ENCODE data around the gene VSNL1.
"Not testable (repeated sequence)": the region's sequence is repeated elsewhere in the genome, so short reads cannot be mapped to it uniquely, and the experiment has no call there.

VSNL1 gene

GRCh38 chr2:17542471-17542870 lies 2.0 kb downstream of the VSNL1 start:
- DNase-seq (ENCODE audit: low read depth), result no peak

GRCh38 chr2:17543131-17543660 lies 2.7 kb downstream of the VSNL1 start:
- no peak for DNase-seq (ENCODE audit: low read depth)

GRCh38 chr2:17543848-17544247 lies 3.4 kb downstream of the VSNL1 start:
- DNase-seq (ENCODE audit: low read depth), result peak; percentile 9

GRCh38 chr2:17544256-17544655 lies 3.8 kb downstream of the VSNL1 start:
- DNase-seq (ENCODE audit: low read depth), result no peak

GRCh38 chr2:17545680-17546613 lies 5.5 kb downstream of the VSNL1 start:
- DNase-seq (ENCODE audit: low read depth), result no peak

GRCh38 chr2:17547237-17547636 lies 6.7 kb downstream of the VSNL1 start:
- DNase-seq (ENCODE audit: low read depth), result no peak

GRCh38 chr2:17547737-17548136 lies 7.2 kb downstream of the VSNL1 start:
- no peak for DNase-seq (ENCODE audit: low read depth)

- DNase-seq (ENCODE audit: low read depth), result no peak
These were observed 10.4 kb downstream of the VSNL1 start for GRCh38 chr2:17550907-17551306.

- DNase-seq (ENCODE audit: low read depth), result no peak
These were observed 14.7 kb downstream of the VSNL1 start for GRCh38 chr2:17555150-17555549.

GRCh38 chr2:17557596-17557995 lies 17.1 kb downstream of the VSNL1 start:
- DNase-seq (ENCODE audit: low read depth), result no peak

- no peak for DNase-seq (ENCODE audit: low read depth)
These were observed 17.6 kb downstream of the VSNL1 start for GRCh38 chr2:17558053-17558452.

GRCh38 chr2:17558878-17559277 lies 18.4 kb downstream of the VSNL1 start:
- no peak for DNase-seq (ENCODE audit: low read depth)

GRCh38 chr2:17565726-17566125 lies 25.2 kb downstream of the VSNL1 start:
- not testable (repeated sequence) for DNase-seq (ENCODE audit: low read depth)

- DNase-seq (ENCODE audit: low read depth), result no peak
These were observed 31.2 kb downstream of the VSNL1 start for GRCh38 chr2:17571681-17572080.

GRCh38 chr2:17573085-17573803 lies 32.7 kb downstream of the VSNL1 start:
- no peak for DNase-seq (ENCODE audit: low read depth)

- DNase-seq (ENCODE audit: low read depth), result no peak
These were observed 33.3 kb downstream of the VSNL1 start for GRCh38 chr2:17573804-17574175.

- no peak for DNase-seq (ENCODE audit: low read depth)
These were observed 34.0 kb downstream of the VSNL1 start for GRCh38 chr2:17574406-17575073.

GRCh38 chr2:17576802-17577201 lies 36.3 kb downstream of the VSNL1 start:
- no peak for DNase-seq (ENCODE audit: low read depth)

- no peak for DNase-seq (ENCODE audit: low read depth)
These were observed 38.0 kb downstream of the VSNL1 start for GRCh38 chr2:17578466-17578928.

GRCh38 chr2:17579605-17580318 lies 39.3 kb downstream of the VSNL1 start:
- no peak for DNase-seq (ENCODE audit: low read depth)

- DNase-seq (ENCODE audit: low read depth), result no peak
These were observed 39.8 kb downstream of the VSNL1 start for GRCh38 chr2:17580319-17580715.

GRCh38 chr2:17581831-17582230 lies 41.3 kb downstream of the VSNL1 start:
- DNase-seq (ENCODE audit: low read depth), result no peak

All from EH (cell line).